GM12864 (cell line): Measurements from ENCODE around the gene NMT2.

ENCODE experiments used
- DNase-seq: peaks from one replicate; pipeline ENCODE4 v3.0.0-alpha.2; 2011; ENCODE audit warnings: low read depth
- H3K4me3 ChIP-seq: 2 replicates; pipeline ENCODE4 v1.5.1; 2011; ENCODE audit warnings: mild to moderate bottlenecking, low read depth, low read length, control low read depth
- TF ChIP-seq, protein P1 (sequence below): IDR thresholded peaks from 2 replicates; pipeline ENCODE4 v1.5.1; 2011; ENCODE audit warnings: low read depth, mild to moderate bottlenecking, moderate library complexity, low read length, control low read depth, inconsistent platforms; ENCODE audit errors: missing control alignments

NMT2 gene

DNA sequence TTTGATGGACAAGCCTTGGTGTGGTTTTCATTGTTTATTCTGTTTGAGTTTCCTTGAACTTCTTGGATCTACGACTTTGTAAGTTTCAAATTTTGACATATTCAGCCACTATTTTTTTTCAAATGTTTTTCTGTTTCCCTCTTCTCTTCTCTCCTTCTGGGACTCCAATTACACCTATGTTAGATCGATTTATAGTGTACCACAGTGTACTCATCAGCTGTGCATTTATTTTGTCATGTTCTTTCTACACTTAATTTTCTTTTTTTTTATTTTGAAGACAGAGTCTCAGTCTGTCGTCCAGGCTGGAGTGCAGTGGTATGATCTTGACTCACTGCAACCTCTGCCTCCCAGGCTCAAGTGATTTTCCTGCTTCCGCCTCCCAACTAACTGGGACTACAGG is 108.6 kb downstream of the NMT2 start:
- TF ChIP-seq, protein P1, sequence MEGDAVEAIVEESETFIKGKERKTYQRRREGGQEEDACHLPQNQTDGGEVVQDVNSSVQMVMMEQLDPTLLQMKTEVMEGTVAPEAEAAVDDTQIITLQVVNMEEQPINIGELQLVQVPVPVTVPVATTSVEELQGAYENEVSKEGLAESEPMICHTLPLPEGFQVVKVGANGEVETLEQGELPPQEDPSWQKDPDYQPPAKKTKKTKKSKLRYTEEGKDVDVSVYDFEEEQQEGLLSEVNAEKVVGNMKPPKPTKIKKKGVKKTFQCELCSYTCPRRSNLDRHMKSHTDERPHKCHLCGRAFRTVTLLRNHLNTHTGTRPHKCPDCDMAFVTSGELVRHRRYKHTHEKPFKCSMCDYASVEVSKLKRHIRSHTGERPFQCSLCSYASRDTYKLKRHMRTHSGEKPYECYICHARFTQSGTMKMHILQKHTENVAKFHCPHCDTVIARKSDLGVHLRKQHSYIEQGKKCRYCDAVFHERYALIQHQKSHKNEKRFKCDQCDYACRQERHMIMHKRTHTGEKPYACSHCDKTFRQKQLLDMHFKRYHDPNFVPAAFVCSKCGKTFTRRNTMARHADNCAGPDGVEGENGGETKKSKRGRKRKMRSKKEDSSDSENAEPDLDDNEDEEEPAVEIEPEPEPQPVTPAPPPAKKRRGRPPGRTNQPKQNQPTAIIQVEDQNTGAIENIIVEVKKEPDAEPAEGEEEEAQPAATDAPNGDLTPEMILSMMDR = no peak
- no peak for DNase-seq
- no peak overlapping the region for H3K4me3 ChIP-seq

GRCh38 chr10:15058689-15059088 is 109.8 kb downstream of the NMT2 start:
- TF ChIP-seq, protein P1 = no peak
- no peak for DNase-seq
- H3K4me3 ChIP-seq = no peak overlapping the region
